ENCODE data around the gene AKR1C1.

The AKR1C1 gene

DNA sequence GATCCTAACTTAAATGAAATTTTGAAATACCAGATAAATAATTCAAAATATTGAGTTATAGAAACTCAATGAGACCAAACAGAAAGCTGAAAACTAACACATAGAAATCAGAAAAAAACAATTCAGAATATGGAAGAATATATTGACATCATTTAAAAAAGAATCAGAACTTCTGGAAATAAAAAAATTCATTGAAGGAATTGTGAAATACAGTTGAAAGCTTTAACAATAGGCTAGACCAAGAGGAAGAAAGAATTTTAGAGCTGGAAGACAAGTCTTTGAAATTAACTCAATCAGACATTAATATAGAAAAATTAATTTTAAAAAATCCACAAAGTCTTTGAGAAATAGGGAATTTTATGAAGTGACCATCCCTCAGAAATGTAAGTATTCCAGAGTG is 36.8 kb upstream of the AKR1C1 start:
- H3K4me3 ChIP-seq (ENCODE audit: low read depth, low read length, poor library complexity, severe bottlenecking), result no peak overlapping the region
- no peaks in the 10 kb centered on the region for H3K4me1 ChIP-seq (ENCODE audit: insufficient read depth, low read length, severe bottlenecking)
- H3K9me3 ChIP-seq (ENCODE audit: low read length), result no peaks in the 10 kb centered on the region
- TF ChIP-seq, protein P1, sequence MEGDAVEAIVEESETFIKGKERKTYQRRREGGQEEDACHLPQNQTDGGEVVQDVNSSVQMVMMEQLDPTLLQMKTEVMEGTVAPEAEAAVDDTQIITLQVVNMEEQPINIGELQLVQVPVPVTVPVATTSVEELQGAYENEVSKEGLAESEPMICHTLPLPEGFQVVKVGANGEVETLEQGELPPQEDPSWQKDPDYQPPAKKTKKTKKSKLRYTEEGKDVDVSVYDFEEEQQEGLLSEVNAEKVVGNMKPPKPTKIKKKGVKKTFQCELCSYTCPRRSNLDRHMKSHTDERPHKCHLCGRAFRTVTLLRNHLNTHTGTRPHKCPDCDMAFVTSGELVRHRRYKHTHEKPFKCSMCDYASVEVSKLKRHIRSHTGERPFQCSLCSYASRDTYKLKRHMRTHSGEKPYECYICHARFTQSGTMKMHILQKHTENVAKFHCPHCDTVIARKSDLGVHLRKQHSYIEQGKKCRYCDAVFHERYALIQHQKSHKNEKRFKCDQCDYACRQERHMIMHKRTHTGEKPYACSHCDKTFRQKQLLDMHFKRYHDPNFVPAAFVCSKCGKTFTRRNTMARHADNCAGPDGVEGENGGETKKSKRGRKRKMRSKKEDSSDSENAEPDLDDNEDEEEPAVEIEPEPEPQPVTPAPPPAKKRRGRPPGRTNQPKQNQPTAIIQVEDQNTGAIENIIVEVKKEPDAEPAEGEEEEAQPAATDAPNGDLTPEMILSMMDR (IDR thresholded peaks at IDR 0.05; ENCODE audit: low read length), result no peak
- TF ChIP-seq EZH2 (IDR thresholded peaks at IDR 0.05; ENCODE audit: borderline replicate concordance, low read length), result no peak
- no peaks in the 10 kb centered on the region for H3F3A ChIP-seq (ENCODE audit: insufficient read depth, low read length)
- H3K27ac ChIP-seq (ENCODE audit: low read depth, low read length, poor library complexity, severe bottlenecking), result no peak overlapping the region
- H4K20me1 ChIP-seq (ENCODE audit: insufficient read depth, low read length), result no peaks in the 10 kb centered on the region
- H3K9me2 ChIP-seq (ENCODE audit: low read depth, low read length), result no peaks in the 10 kb centered on the region
- H3K36me3 ChIP-seq (ENCODE audit: insufficient read depth, low read length), result no peaks in the 10 kb centered on the region
- H2AFZ ChIP-seq (ENCODE audit: low read length), result no peak overlapping the region
- no peak overlapping the region for H3K4me2 ChIP-seq (ENCODE audit: low read length)
- no peak overlapping the region for H3K9ac ChIP-seq (ENCODE audit: low read length)
- no peaks in the 10 kb centered on the region for H3K79me2 ChIP-seq (ENCODE audit: insufficient read depth, low read length)
- H3K27me3 ChIP-seq (ENCODE audit: insufficient read depth, low read length), result no peaks in the 10 kb centered on the region

DNA sequence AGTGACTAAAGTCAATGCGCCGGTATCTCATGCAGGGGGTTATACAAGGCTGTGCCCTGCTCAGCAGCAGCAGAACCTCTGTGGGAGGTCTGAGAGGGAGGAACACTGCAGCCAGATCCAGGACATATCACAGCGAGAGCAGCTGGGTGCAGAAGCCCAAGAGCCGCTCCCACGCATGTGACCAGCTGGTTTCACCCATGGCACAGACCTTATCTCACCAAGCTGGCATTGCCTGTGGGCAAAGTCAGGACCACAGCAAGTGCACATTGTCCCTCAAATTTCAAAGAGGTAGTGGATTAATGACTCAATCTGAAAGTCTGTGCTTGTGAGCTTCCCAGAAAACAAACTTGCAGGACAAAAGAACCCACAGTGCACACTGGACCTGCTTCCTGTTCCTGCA is 31.6 kb upstream of the AKR1C1 start:
- Histone ChIP-seq H3F3A (ENCODE audit: insufficient read depth, low read length) (no peaks in the 10 kb centered on the region), H3K4me3 (ENCODE audit: low read depth, low read length, poor library complexity, severe bottlenecking) (no peak overlapping the region), H3K27ac (ENCODE audit: low read depth, low read length, poor library complexity, severe bottlenecking) (no peak overlapping the region), H2AFZ (ENCODE audit: low read length) (no peak overlapping the region), H3K4me1 (ENCODE audit: insufficient read depth, low read length, severe bottlenecking) (no peaks in the 10 kb centered on the region), H3K4me2 (ENCODE audit: low read length) (no peak overlapping the region), H3K36me3 (ENCODE audit: insufficient read depth, low read length) (no peaks in the 10 kb centered on the region), H3K79me2 (ENCODE audit: insufficient read depth, low read length) (no peaks in the 10 kb centered on the region), H3K9ac (ENCODE audit: low read length) (no peak overlapping the region), H3K9me2 (ENCODE audit: low read depth, low read length) (no peaks in the 10 kb centered on the region), H3K9me3 (ENCODE audit: low read length) (no peaks in the 10 kb centered on the region), H4K20me1 (ENCODE audit: insufficient read depth, low read length) (no peaks in the 10 kb centered on the region), H3K27me3 (ENCODE audit: insufficient read depth, low read length) (no peaks in the 10 kb centered on the region)
- no peak for TF ChIP-seq EZH2 (IDR thresholded peaks at IDR 0.05; ENCODE audit: borderline replicate concordance, low read length)
- TF ChIP-seq, protein P1 (IDR thresholded peaks at IDR 0.05; ENCODE audit: low read length), result no peak

DNA sequence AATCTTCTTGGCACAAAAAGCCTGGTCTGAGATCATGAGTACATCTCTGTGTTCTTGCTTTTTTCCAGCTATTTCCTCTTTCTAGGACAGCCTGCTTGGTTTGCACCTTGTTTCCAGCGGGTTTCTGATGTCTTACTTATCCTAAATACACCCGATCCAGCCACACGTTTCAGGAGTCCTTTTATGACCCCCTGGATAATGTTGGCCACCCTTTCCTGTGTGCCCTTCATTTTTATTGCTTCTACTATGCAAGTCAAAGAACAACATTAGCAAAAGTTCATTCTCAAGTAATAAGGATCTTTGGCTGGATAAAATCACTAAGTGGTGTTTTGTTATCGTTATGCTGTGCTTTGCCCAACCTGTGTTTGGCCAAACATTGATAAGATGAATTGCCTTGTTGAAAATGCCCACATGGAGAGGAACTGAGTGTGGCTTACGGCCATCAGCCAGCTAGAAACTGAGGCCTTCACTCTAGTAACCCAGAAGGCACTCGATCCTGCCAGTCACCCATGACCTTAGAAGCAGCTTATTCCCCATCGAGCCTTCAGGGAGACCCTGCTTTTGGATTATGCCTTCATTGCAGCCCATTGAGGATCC is 28.7 kb upstream of the AKR1C1 start:
- Histone ChIP-seq H3K4me2 (ENCODE audit: low read length) (no peak overlapping the region), H4K20me1 (ENCODE audit: insufficient read depth, low read length) (no peaks in the 10 kb centered on the region)

More for the DNA sequence above, 28.7 kb upstream of the AKR1C1 start:
- H3K79me2 ChIP-seq (ENCODE audit: insufficient read depth, low read length), result no peaks in the 10 kb centered on the region
- H3K9me2 ChIP-seq (ENCODE audit: low read depth, low read length), result no peaks in the 10 kb centered on the region
- no peak overlapping the region for H3K27ac ChIP-seq (ENCODE audit: low read depth, low read length, poor library complexity, severe bottlenecking)
- no peaks in the 10 kb centered on the region for H3F3A ChIP-seq (ENCODE audit: insufficient read depth, low read length)
- H3K9ac ChIP-seq (ENCODE audit: low read length), result no peak overlapping the region
- no peak overlapping the region for H3K4me3 ChIP-seq (ENCODE audit: low read depth, low read length, poor library complexity, severe bottlenecking)
- no peak overlapping the region for H2AFZ ChIP-seq (ENCODE audit: low read length)
- TF ChIP-seq, protein P1 (IDR thresholded peaks at IDR 0.05; ENCODE audit: low read length), result no peak
- TF ChIP-seq EZH2 (IDR thresholded peaks at IDR 0.05; ENCODE audit: borderline replicate concordance, low read length), result no peak
- H3K27me3 ChIP-seq (ENCODE audit: insufficient read depth, low read length), result no peaks in the 10 kb centered on the region
- no peaks in the 10 kb centered on the region for H3K4me1 ChIP-seq (ENCODE audit: insufficient read depth, low read length, severe bottlenecking)
- no peaks in the 10 kb centered on the region for H3K9me3 ChIP-seq (ENCODE audit: low read length)
- no peaks in the 10 kb centered on the region for H3K36me3 ChIP-seq (ENCODE audit: insufficient read depth, low read length)

Measured in OCI-LY1 (cell line).